ENCODE measurements around the gene GNA15.
"Not testable (repeated sequence)": the region's sequence is repeated elsewhere in the genome, so short reads cannot be mapped to it uniquely, and the experiment has no call there.

Gene GNA15

GRCh38 chr19:3135961-3136683 is at the start of gene GNA15:
GNA15 (plus strand) TSS chr19:3136033; CDS start chr19:3136451, 418 bp downstream.
- DNase-seq (ENCODE audit: low spot score): no peak

GRCh38 chr19:3087769-3088168 is 48.1 kb upstream of the GNA15 start:
- no peak for DNase-seq (ENCODE audit: low spot score)

- not testable (repeated sequence) for DNase-seq (ENCODE audit: low spot score)
These were observed 46.5 kb upstream of the GNA15 start for GRCh38 chr19:3089299-3089855.

- no peak for DNase-seq (ENCODE audit: low spot score)
These were observed 41.0 kb upstream of the GNA15 start for GRCh38 chr19:3094601-3095440.

GRCh38 chr19:3095441-3096191 is 40.2 kb upstream of the GNA15 start:
- DNase-seq (ENCODE audit: low spot score): no peak

GRCh38 chr19:3096267-3096901 is 39.4 kb upstream of the GNA15 start:
- no peak for DNase-seq (ENCODE audit: low spot score)

GRCh38 chr19:3096902-3097326 is 38.9 kb upstream of the GNA15 start:
- DNase-seq (ENCODE audit: low spot score): no peak

GRCh38 chr19:3097442-3097871 is 38.4 kb upstream of the GNA15 start:
- DNase-seq (ENCODE audit: low spot score): no peak

- DNase-seq (ENCODE audit: low spot score): no peak
These were observed 37.7 kb upstream of the GNA15 start for GRCh38 chr19:3098141-3098514.

GRCh38 chr19:3098515-3099346 is 37.1 kb upstream of the GNA15 start:
- DNase-seq (ENCODE audit: low spot score): no peak

GRCh38 chr19:3099347-3100145 is 36.3 kb upstream of the GNA15 start:
- DNase-seq (ENCODE audit: low spot score): no peak

- no peak for DNase-seq (ENCODE audit: low spot score)
These were observed 35.5 kb upstream of the GNA15 start for GRCh38 chr19:3100331-3100730.

GRCh38 chr19:3100747-3101730 is 34.8 kb upstream of the GNA15 start:
- no peak for DNase-seq (ENCODE audit: low spot score)

GRCh38 chr19:3102239-3103140 is 33.3 kb upstream of the GNA15 start:
- DNase-seq (ENCODE audit: low spot score): no peak

- no peak for DNase-seq (ENCODE audit: low spot score)
These were observed 31.2 kb upstream of the GNA15 start for GRCh38 chr19:3104708-3104983.

- no peak for DNase-seq (ENCODE audit: low spot score)
These were observed 30.0 kb upstream of the GNA15 start for GRCh38 chr19:3105641-3106508.
